ENCODE measurements around the gene RBFA.
A peak's percentile ranks its signal among the peaks of the same experiment; 100 is the strongest.

- TF ChIP-seq CTCF (tag by site-specific recombination; IDR thresholded peaks at IDR 0.05) (peak; percentile 83), ZNF292 (tag by site-specific recombination; IDR thresholded peaks at IDR 0.05; ENCODE audit: borderline replicate concordance, low read depth) (no peak)
Observed at GRCh38 chr18:79988071-79988450, 46.2 kb upstream of the RBFA start.
